CD8-positive, alpha-beta memory T cell (primary cell): ENCODE data around the gene PVALEF. TPM values are rescaled to one million over a fixed set of nuclear protein-coding genes. Genes with fewer than 3 reads are reported as not detected.

Experiments used
- CTCF ChIA-PET: fragments of 350-600 bp; sonication (Branson Sonifier 250); formaldehyde crosslinking; loops from one replicate; lab custom pipeline; 2021; ENCODE audit warnings: antibody characterized with exemption; lab: Charles Lee
- POLR2A ChIA-PET: fragments of 350-600 bp; sonication (Branson Sonifier 250); formaldehyde crosslinking; loops from one replicate; lab custom pipeline; 2021; ENCODE audit warnings: antibody characterized with exemption; lab: Charles Lee
- DNase-seq, 5 donors: peaks; one replicate each; pipeline versions ENCODE4 v3.0.0 to v3.0.0-alpha.2; 2020 to 2022; ENCODE audit warnings: mixed read lengths in 1 of 5
- H3K27ac ChIP-seq: one replicate; pipeline ENCODE4 v1.7.0; 2013; ENCODE audit warnings: low read depth, mild to moderate bottlenecking, low read length, moderate library complexity
- H3K27me3 ChIP-seq: 2 replicates; pipeline ENCODE4 v1.7.0; 2013; ENCODE audit warnings: low read length, mild to moderate bottlenecking; ENCODE audit not compliant: insufficient read depth, poor library complexity, severe bottlenecking
- H3K36me3 ChIP-seq: 2 replicates; pipeline ENCODE4 v1.7.0; 2013; ENCODE audit warnings: mild to moderate bottlenecking, low read length, moderate library complexity; ENCODE audit not compliant: insufficient read depth
- H3K4me1 ChIP-seq: 2 replicates; pipeline ENCODE4 v1.7.0; 2013; ENCODE audit warnings: mild to moderate bottlenecking, low read length, moderate library complexity; ENCODE audit not compliant: insufficient read depth
- H3K4me3 ChIP-seq: 2 replicates; pipeline ENCODE4 v1.7.0; 2013; ENCODE audit warnings: mild to moderate bottlenecking, low read length
- H3K9me3 ChIP-seq: 2 replicates; pipeline ENCODE4 v1.7.0; 2013; ENCODE audit warnings: mild to moderate bottlenecking, low read length
- H3K27ac Mint-ChIP-seq, 8 donors: one replicate each; pipeline ENCODE4 v1.8.0; 2020 to 2021; ENCODE audit warnings: mixed read lengths in 8 of 8, mild to moderate bottlenecking in 6 of 8, inconsistent platforms in 3 of 8, moderate library complexity in 3 of 8
- H3K27me3 Mint-ChIP-seq, 2 donors: one replicate each; pipeline ENCODE4 v1.8.0; 2020 to 2021; ENCODE audit warnings: mixed read lengths in 2 of 2, mild to moderate bottlenecking in 1 of 2, moderate library complexity in 1 of 2
- H3K36me3 Mint-ChIP-seq, 3 donors: one replicate each; pipeline ENCODE4 v1.8.0; 2020 to 2021; ENCODE audit warnings: mixed read lengths in 3 of 3, inconsistent platforms in 1 of 3, mild to moderate bottlenecking in 1 of 3
- H3K4me1 Mint-ChIP-seq, 3 donors: one replicate each; pipeline ENCODE4 v1.8.0; 2020 to 2021; ENCODE audit warnings: mixed read lengths in 3 of 3, inconsistent platforms in 1 of 3, mild to moderate bottlenecking in 1 of 3
- H3K4me3 Mint-ChIP-seq, 7 donors: one replicate each; pipeline ENCODE4 v1.8.0; 2020 to 2021; ENCODE audit warnings: mixed read lengths in 7 of 7, mild to moderate bottlenecking in 6 of 7, moderate library complexity in 4 of 7, inconsistent platforms in 2 of 7
- H3K9me3 Mint-ChIP-seq, 5 donors: one replicate each; pipeline ENCODE4 v1.8.0; 2020 to 2022; ENCODE audit warnings: mixed read lengths in 5 of 5, mild to moderate bottlenecking in 3 of 5, moderate library complexity in 2 of 5, inconsistent platforms in 1 of 5
- polyA plus RNA-seq: library from polyadenylated mRNA; unstranded; fragments of 300-500 nt; fragmentation: Illumina TruSeq; gene quantifications from one replicate; pipeline ENCODE4 v1.2.3, GENCODE V29; 2021
- total RNA-seq, 2 experiments: library from RNA; stranded (reverse); gene quantifications; one replicate each; pipeline ENCODE4 v1.2.3, GENCODE V29; 2021

PVALEF gene
- total and polyA plus RNA-seq, 3 experiments from 2014 or later, result not detected

DNA sequence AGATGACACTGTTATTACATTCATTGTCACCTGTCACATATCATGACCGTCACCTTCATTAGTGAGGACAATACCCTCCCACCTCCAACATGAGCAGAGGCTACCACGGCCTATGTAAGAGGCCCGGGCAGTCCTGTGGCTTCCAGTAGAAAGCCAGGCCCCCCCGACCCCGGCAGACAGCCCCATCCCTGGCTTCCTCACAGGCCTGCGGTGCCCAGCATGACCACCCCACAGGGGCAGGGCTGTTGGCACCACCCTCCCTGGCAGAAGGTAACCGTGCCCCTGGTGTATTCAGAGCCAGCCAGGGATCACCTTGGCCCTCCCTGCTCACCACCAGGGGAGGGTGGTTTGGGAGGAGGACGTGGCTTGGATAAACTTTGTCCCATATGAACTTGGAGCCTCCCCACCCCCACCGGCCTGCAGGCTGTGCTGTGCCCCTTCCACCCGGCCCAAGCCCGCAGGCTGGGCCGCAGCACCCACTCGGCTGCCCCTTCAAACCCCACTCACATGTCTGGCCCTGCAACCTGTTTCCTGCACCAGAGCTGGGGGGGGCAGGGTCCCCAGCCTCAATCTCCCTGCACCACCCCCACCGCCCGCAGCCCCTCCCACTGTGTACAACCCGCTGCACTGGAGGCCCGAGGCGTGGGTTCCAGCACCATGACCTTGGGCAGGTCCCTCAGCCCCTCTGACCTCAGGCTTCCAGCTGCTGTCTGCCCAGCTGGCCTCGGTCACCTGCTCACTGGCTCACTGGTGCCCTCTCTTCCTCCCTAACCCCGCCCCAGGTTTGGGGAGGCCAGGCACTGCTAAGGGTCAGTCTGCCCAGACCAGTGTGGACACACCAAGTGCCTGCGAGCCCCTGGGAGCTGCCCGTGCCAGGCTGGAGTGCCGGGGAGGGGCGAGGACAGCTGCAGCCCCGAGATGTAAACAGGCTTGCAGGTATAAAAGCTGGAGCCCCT is 13.1 kb downstream of the PVALEF start:
- no peaks in the 10 kb centered on the region for H3K4me1 ChIP-seq
- Mint-ChIP-seq H3K9me3 (no peaks in the 10 kb centered on the region), H3K27me3 (peaks cover 2 to 4% of the 10 kb centered on the region in 2 donors), H3K4me1 (no peaks in the 10 kb centered on the region), H3K4me3 (no peak overlapping the region), H3K27ac (no peak overlapping the region), H3K36me3 (no peaks in the 10 kb centered on the region)
- POLR2A ChIA-PET, result no interaction called here
- H3K9me3 ChIP-seq, result no peaks in the 10 kb centered on the region
- no peak overlapping the region for H3K4me3 ChIP-seq
- no peaks in the 10 kb centered on the region for H3K36me3 ChIP-seq
- no peak for DNase-seq
- H3K27ac ChIP-seq, result no peak overlapping the region
- CTCF ChIA-PET, result no interaction called here
- no peaks in the 10 kb centered on the region for H3K27me3 ChIP-seq

DNA sequence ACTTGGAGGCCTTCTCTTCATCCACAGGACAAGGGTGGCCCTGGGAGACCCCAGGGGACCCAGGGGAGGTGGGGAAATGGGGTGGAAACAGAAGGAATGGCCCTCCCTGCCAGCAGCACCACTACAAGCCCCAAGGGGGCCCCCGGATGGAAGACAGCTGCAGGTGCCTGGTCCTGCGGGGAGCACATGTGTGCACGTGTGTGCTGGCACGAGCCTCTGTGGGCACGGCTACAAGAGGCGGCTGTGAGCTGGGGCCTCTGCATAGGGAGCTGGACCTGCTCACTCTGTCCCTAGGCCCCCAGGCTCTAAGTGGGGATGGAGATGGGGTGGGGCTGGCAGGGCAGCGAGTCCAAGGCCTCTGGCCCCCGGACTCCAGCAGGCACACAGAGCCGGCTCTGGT is 13.9 kb downstream of the PVALEF start:
- CTCF ChIA-PET, result no interaction called here
- no peak overlapping the region for H3K27ac Mint-ChIP-seq
- H3K4me3 Mint-ChIP-seq, result no peak overlapping the region
- H3K4me1 ChIP-seq, result no peaks in the 10 kb centered on the region
- peaks cover 2 to 3% of the 10 kb centered on the region in 2 donors for H3K27me3 Mint-ChIP-seq
- no peak for DNase-seq
- no peaks in the 10 kb centered on the region for H3K27me3 ChIP-seq
- no peaks in the 10 kb centered on the region for H3K9me3 Mint-ChIP-seq
- POLR2A ChIA-PET, result no interaction called here
- no peaks in the 10 kb centered on the region for H3K9me3 ChIP-seq
- no peak overlapping the region for H3K27ac ChIP-seq
- H3K36me3 Mint-ChIP-seq, result no peaks in the 10 kb centered on the region
- no peaks in the 10 kb centered on the region for H3K36me3 ChIP-seq
- no peak overlapping the region for H3K4me3 ChIP-seq
- H3K4me1 Mint-ChIP-seq, result no peaks in the 10 kb centered on the region

DNA sequence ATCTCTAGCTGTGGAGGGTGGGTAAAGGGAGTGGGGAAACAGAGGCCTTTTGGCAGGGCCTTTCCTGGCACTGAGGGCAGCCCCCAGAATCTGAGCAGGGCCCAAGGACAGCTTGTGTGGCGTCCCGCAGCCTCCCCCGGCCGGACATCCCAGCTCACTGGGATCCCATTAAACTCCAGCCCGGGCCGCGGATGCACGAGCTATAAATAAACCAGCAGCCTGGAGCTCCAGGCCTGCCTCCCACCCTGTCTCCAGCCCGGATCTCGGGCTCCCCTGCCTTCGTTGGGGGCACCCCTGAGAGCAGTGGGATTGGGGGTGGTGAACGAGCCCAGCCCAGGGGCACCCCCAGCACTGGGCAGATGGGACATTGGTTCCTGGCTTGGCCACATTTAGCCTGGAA is 14.6 kb downstream of the PVALEF start:
- peaks cover 2 to 5% of the 10 kb centered on the region in 2 donors for H3K27me3 Mint-ChIP-seq
- no peak overlapping the region for H3K27ac Mint-ChIP-seq
- Histone ChIP-seq H3K27me3 (no peaks in the 10 kb centered on the region), H3K4me1 (no peaks in the 10 kb centered on the region), H3K27ac (no peak overlapping the region), H3K4me3 (no peak overlapping the region), H3K9me3 (no peaks in the 10 kb centered on the region), H3K36me3 (no peaks in the 10 kb centered on the region)
- CTCF ChIA-PET, result no interaction called here
- H3K36me3 Mint-ChIP-seq, result no peaks in the 10 kb centered on the region
- no peaks in the 10 kb centered on the region for H3K9me3 Mint-ChIP-seq
- H3K4me3 Mint-ChIP-seq, result no peak overlapping the region
- no peaks in the 10 kb centered on the region for H3K4me1 Mint-ChIP-seq
- no peak for DNase-seq
- POLR2A ChIA-PET, result no interaction called here

DNA sequence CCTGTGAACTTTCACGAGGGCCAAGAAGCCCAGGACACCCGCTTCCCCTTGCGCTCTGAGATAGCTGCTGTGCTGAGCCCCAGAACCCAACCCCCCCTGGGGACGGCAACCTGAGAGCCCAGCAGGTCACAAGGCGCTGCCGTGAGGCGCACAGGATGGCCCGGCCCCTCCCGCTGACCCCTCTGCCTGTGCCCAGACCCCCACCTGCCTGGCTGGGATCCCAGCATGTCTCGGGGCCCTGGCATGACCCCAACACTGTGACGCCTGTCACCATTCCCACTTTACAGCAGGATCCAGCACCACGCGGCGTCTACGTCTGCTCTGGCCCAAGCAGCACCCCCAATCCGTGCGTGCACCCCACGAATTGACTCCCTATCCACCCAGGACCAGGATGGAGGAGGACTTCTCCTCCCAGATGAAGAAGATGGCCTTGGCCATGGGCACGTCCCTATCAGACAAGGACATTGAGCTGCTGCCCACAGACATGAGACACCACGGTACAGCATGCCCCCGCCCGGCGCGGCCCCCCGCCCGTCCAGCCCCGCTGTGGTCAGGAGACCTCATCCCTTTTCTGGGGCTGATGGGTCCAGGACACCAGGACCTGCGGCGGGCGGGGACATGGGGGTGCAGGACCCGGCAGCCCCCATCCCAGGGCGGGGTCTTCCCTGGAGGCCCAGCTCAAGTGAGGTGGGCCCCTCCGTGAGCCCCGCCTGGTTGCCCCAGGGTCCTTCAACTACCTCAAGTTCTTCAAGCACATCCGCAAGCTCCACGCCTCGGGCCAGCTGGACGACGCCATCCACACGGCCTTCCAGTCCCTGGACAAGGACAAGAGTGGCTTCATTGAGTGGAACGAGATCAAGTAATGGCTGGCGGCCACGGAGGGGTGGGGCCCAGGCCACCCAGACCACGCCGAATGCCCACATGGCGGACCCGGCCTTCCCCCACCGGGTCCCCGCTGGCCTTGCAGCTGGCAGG is 15.8 kb downstream of the PVALEF start:
- CTCF ChIA-PET, result no interaction called here
- Histone ChIP-seq H3K36me3 (no peaks in the 10 kb centered on the region), H3K27ac (no peak overlapping the region), H3K27me3 (no peaks in the 10 kb centered on the region), H3K4me1 (no peaks in the 10 kb centered on the region), H3K4me3 (no peak overlapping the region), H3K9me3 (no peaks in the 10 kb centered on the region)
- POLR2A ChIA-PET, result no interaction called here
- Mint-ChIP-seq H3K36me3 (no peaks in the 10 kb centered on the region), H3K27ac (no peak overlapping the region), H3K9me3 (no peaks in the 10 kb centered on the region), H3K27me3 (peaks cover 2 to 8% of the 10 kb centered on the region in 2 donors), H3K4me1 (no peaks in the 10 kb centered on the region), H3K4me3 (no peak overlapping the region)
- DNase-seq, result no peak

DNA sequence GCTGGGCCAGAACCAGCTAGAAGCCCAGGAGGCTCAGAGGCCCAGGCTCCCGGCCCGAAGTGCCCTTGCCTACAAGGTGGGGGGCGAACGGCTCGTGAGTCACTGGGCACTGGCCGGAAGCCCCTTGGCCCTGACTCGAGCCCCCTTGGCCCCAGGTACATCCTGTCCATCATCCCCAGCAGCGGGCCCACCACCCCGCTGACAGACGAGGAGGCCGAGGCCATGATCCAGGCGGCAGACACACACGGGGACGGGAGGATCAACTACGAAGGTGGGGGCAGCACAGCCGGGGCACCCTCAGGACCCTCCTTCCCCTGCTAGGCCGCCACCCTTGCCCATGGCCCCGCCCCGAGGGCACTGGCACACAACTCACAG is 16.5 kb downstream of the PVALEF start:
- Mint-ChIP-seq H3K4me1 (no peaks in the 10 kb centered on the region), H3K36me3 (no peaks in the 10 kb centered on the region), H3K9me3 (no peaks in the 10 kb centered on the region), H3K4me3 (no peak overlapping the region), H3K27ac (no peak overlapping the region), H3K27me3 (peaks cover 2 to 8% of the 10 kb centered on the region in 2 donors)
- Histone ChIP-seq H3K4me3 (no peak overlapping the region), H3K27ac (no peak overlapping the region), H3K9me3 (no peaks in the 10 kb centered on the region), H3K27me3 (no peaks in the 10 kb centered on the region), H3K4me1 (no peaks in the 10 kb centered on the region), H3K36me3 (no peaks in the 10 kb centered on the region)
- ChIA-PET CTCF (no interaction called here), POLR2A (no interaction called here)
- DNase-seq, result no peak

DNA sequence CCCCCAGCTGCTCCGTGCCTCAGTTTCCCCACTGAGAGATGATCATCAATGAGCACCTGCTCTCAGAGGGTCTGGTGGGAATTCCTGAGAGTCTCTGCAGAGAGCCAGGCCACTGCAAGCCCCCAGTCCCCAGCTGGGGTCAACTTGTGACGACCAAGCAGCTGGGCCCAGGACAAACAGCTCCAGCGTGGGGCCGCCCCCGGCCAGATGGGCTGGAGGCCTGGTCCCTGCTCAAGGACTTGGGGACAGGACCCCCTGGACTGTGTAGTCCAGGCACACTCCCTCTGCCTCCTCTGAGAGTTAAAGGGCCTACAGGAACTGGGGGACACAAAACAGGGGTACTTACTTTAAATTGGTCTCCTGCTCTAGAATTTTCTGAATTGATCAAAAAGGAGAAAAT is 17.3 kb downstream of the PVALEF start:
- Mint-ChIP-seq H3K27me3 (peaks cover 2 to 8% of the 10 kb centered on the region in 2 donors), H3K27ac (no peak overlapping the region), H3K9me3 (no peaks in the 10 kb centered on the region), H3K4me1 (no peaks in the 10 kb centered on the region), H3K36me3 (no peaks in the 10 kb centered on the region), H3K4me3 (no peak overlapping the region)
- CTCF ChIA-PET, result no interaction called here
- Histone ChIP-seq H3K9me3 (no peaks in the 10 kb centered on the region), H3K27me3 (no peaks in the 10 kb centered on the region), H3K4me1 (no peaks in the 10 kb centered on the region), H3K27ac (no peak overlapping the region), H3K36me3 (no peaks in the 10 kb centered on the region), H3K4me3 (no peak overlapping the region)
- POLR2A ChIA-PET, result no interaction called here
- no peak for DNase-seq

DNA sequence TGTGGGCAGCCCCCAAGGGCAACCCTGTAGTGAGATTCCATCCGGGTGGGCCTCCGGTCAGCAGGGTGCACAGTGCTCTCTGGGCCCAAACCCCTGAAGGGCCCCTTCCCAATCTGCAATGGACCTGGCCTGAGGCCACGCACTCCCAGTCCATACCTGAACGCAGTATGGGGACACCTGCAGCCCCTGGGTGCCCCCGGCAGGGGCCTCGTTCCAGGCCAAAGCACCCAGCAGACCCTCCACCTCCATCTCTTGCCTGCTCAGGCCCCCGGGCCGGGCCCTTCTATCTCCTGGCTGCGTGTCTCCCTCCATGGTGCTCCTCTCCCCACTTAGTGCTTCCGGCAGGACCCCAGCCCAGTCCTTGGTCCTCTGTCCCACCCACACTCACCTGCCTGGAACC is 18.0 kb downstream of the PVALEF start:
- ChIA-PET POLR2A (no interaction called here), CTCF (no interaction called here)
- Histone ChIP-seq H3K9me3 (no peaks in the 10 kb centered on the region), H3K36me3 (no peaks in the 10 kb centered on the region), H3K27ac (no peak overlapping the region), H3K4me1 (no peaks in the 10 kb centered on the region), H3K4me3 (no peak overlapping the region), H3K27me3 (no peaks in the 10 kb centered on the region)
- Mint-ChIP-seq H3K36me3 (no peaks in the 10 kb centered on the region), H3K4me3 (no peak overlapping the region), H3K9me3 (no peaks in the 10 kb centered on the region), H3K27me3 (peaks cover 2 to 8% of the 10 kb centered on the region in 2 donors), H3K4me1 (no peaks in the 10 kb centered on the region), H3K27ac (no peak overlapping the region)
- DNase-seq, result no peak

DNA sequence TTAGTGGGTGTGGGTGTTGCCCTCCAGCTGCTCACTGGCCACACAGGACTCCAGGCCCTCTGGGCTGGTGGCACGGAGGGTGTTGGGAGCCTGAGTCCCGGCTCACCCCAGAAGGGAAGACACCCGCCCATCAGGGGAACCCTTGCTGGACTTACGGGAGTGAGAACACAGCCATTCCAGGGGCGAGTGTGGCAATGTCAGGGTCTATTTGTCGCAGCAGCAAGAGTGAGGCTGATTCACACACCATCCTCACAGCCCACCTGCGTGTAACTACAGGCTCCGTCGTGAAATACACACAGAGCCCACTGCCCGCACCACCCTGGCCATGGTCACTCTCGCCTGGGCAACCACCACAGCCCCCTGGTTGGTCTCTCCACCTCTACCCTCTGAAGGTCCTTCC is 18.5 kb downstream of the PVALEF start:
- peaks cover 2 to 8% of the 10 kb centered on the region in 2 donors for H3K27me3 Mint-ChIP-seq
- H3K27ac Mint-ChIP-seq, result no peak overlapping the region
- no peak overlapping the region for H3K4me3 Mint-ChIP-seq
- no peak overlapping the region for H3K4me3 ChIP-seq
- H3K36me3 ChIP-seq, result no peaks in the 10 kb centered on the region
- H3K4me1 Mint-ChIP-seq, result no peaks in the 10 kb centered on the region
- H3K4me1 ChIP-seq, result no peaks in the 10 kb centered on the region
- no peaks in the 10 kb centered on the region for H3K27me3 ChIP-seq
- no peak overlapping the region for H3K27ac ChIP-seq
- DNase-seq, result no peak
- ChIA-PET POLR2A (no interaction called here), CTCF (no interaction called here)
- no peaks in the 10 kb centered on the region for H3K36me3 Mint-ChIP-seq
- H3K9me3 Mint-ChIP-seq, result no peaks in the 10 kb centered on the region
- H3K9me3 ChIP-seq, result no peaks in the 10 kb centered on the region
